HUES6 (cell line): ENCODE results near the gene CORO6.

ENCODE experiments used
- H3K27ac ChIP-seq: 2 replicates; pipeline ENCODE4 v1.7.0; 2013; ENCODE audit warnings: low read depth, mild to moderate bottlenecking, low read length, inconsistent platforms
- H3K27me3 ChIP-seq: 2 replicates; pipeline ENCODE4 v1.6.1; 2013; ENCODE audit warnings: low read length; ENCODE audit not compliant: control insufficient read depth, insufficient read depth
- H3K36me3 ChIP-seq: 2 replicates; pipeline ENCODE4 v1.6.1; 2013; ENCODE audit warnings: low read length; ENCODE audit not compliant: control insufficient read depth, insufficient read depth
- H3K4me1 ChIP-seq: 2 replicates; pipeline ENCODE4 v1.6.1; 2013; ENCODE audit warnings: low read length; ENCODE audit not compliant: control insufficient read depth, insufficient read depth
- H3K4me3 ChIP-seq: 2 replicates; pipeline ENCODE4 v1.5.1; 2013; ENCODE audit warnings: low read depth, low read length
- H3K9ac ChIP-seq: one replicate; pipeline ENCODE4 v1.6.1; 2013; ENCODE audit warnings: mild to moderate bottlenecking, low read length
- H3K9me3 ChIP-seq: 2 replicates; pipeline ENCODE4 v1.6.1; 2013; ENCODE audit warnings: low read depth, low read length; ENCODE audit not compliant: control insufficient read depth, insufficient read depth

CORO6 gene

GRCh38 chr17:29613352-29613837 lies 9.3 kb downstream of the CORO6 start:
- Histone ChIP-seq H3K9ac (peak overlapping the region; percentile 21), H3K4me3 (peak overlapping the region; percentile 61), H3K4me1 (peaks cover 38% of the 10 kb centered on the region), H3K27ac (no peak overlapping the region), H3K36me3 (0 out of 2 replicates have a peak, but pooled peaks cover 3% of the 10 kb centered on the region), H3K9me3 (0 out of 2 replicates have a peak, but pooled peaks cover 2% of the 10 kb centered on the region), H3K27me3 (peaks cover 71% of the 10 kb centered on the region)

- peaks cover 63% of the 10 kb centered on the region for H3K27me3 ChIP-seq
- 0 out of 2 replicates have a peak, but pooled peaks cover 3% of the 10 kb centered on the region for H3K36me3 ChIP-seq
- H3K27ac ChIP-seq: no peak overlapping the region
- H3K4me3 ChIP-seq: peak overlapping the region; percentile 61; the same call in 1 of the 2 replicates
- 0 out of 2 replicates have a peak, but pooled peaks cover 2% of the 10 kb centered on the region for H3K9me3 ChIP-seq
- no peak overlapping the region for H3K9ac ChIP-seq
- H3K4me1 ChIP-seq: peaks cover 33% of the 10 kb centered on the region
These were observed 10.1 kb downstream of the CORO6 start for GRCh38 chr17:29612404-29613280.

- Histone ChIP-seq H3K27me3 (peaks cover 57% of the 10 kb centered on the region), H3K9ac (no peak overlapping the region), H3K27ac (no peak overlapping the region), H3K9me3 (0 out of 2 replicates have a peak, but pooled peaks cover 2% of the 10 kb centered on the region), H3K4me3 (no peak overlapping the region), H3K4me1 (peaks cover 28% of the 10 kb centered on the region), H3K36me3 (0 out of 2 replicates have a peak, but pooled peaks cover 3% of the 10 kb centered on the region)
These were observed 10.7 kb downstream of the CORO6 start for GRCh38 chr17:29612094-29612403.

- H3K36me3 ChIP-seq: 0 out of 2 replicates have a peak, but pooled peaks cover 3% of the 10 kb centered on the region
- no peak overlapping the region for H3K9ac ChIP-seq
- 0 out of 2 replicates have a peak, but pooled peaks cover 2% of the 10 kb centered on the region for H3K9me3 ChIP-seq
- peaks cover 52% of the 10 kb centered on the region for H3K27me3 ChIP-seq
- no peak overlapping the region for H3K27ac ChIP-seq
- no peak overlapping the region for H3K4me3 ChIP-seq
- peaks cover 25% of the 10 kb centered on the region for H3K4me1 ChIP-seq
These were observed 11.2 kb downstream of the CORO6 start for GRCh38 chr17:29611351-29612093.

GRCh38 chr17:29610395-29610794 lies 12.3 kb downstream of the CORO6 start:
- Histone ChIP-seq H3K36me3 (0 out of 2 replicates have a peak, but pooled peaks cover 3% of the 10 kb centered on the region), H3K4me1 (peaks cover 18% of the 10 kb centered on the region), H3K9ac (no peak overlapping the region), H3K9me3 (0 out of 2 replicates have a peak, but pooled peaks cover 2% of the 10 kb centered on the region), H3K4me3 (no peak overlapping the region), H3K27me3 (peaks cover 41% of the 10 kb centered on the region), H3K27ac (no peak overlapping the region)

GRCh38 chr17:29608986-29609385 lies 13.7 kb downstream of the CORO6 start:
- Histone ChIP-seq H3K9me3 (0 out of 2 replicates have a peak, but pooled peaks cover 2% of the 10 kb centered on the region), H3K4me1 (peaks cover 5% of the 10 kb centered on the region; the same call in 1 of the 2 replicates), H3K36me3 (0 out of 2 replicates have a peak, but pooled peaks cover 3% of the 10 kb centered on the region), H3K9ac (no peak overlapping the region), H3K4me3 (no peak overlapping the region), H3K27me3 (peaks cover 27% of the 10 kb centered on the region), H3K27ac (no peak overlapping the region)

- no peak overlapping the region for H3K9ac ChIP-seq
- H3K27ac ChIP-seq: no peak overlapping the region
- peaks cover 16% of the 10 kb centered on the region for H3K27me3 ChIP-seq
These were observed 15.0 kb downstream of the CORO6 start for GRCh38 chr17:29607557-29608195.

GRCh38 chr17:29603109-29603674 lies 19.5 kb downstream of the CORO6 start:
- H3K4me3 ChIP-seq: no peak overlapping the region

More at GRCh38 chr17:29607557-29608195, 15.0 kb downstream of the CORO6 start:
- Histone ChIP-seq H3K9me3 (no peaks in the 10 kb centered on the region), H3K4me3 (no peak overlapping the region), H3K4me1 (no peaks in the 10 kb centered on the region), H3K36me3 (0 out of 2 replicates have a peak, but pooled peaks cover 3% of the 10 kb centered on the region)

GRCh38 chr17:29597361-29598172 lies 25.1 kb downstream of the CORO6 start:
- Histone ChIP-seq H3K4me3 (peak overlapping the region; percentile 36; the same call in 1 of the 2 replicates), H3K4me1 (peaks cover 32% of the 10 kb centered on the region), H3K9me3 (no peaks in the 10 kb centered on the region), H3K36me3 (no peaks in the 10 kb centered on the region), H3K9ac (no peak overlapping the region), H3K27ac (no peak overlapping the region), H3K27me3 (peaks cover 6% of the 10 kb centered on the region; the same call in 1 of the 2 replicates)

More at GRCh38 chr17:29603109-29603674, 19.5 kb downstream of the CORO6 start:
- no peaks in the 10 kb centered on the region for H3K9me3 ChIP-seq
- no peak overlapping the region for H3K27ac ChIP-seq
- 0 out of 2 replicates have a peak, but pooled peaks cover 4% of the 10 kb centered on the region for H3K4me1 ChIP-seq
- no peaks in the 10 kb centered on the region for H3K36me3 ChIP-seq
- no peaks in the 10 kb centered on the region for H3K27me3 ChIP-seq
- no peak overlapping the region for H3K9ac ChIP-seq
